GM19099 (cell line): ENCODE measurements around the gene DDB1.
A peak's percentile ranks its signal among the peaks of the same experiment; 100 is the strongest.

ENCODE experiments used
- POLR2A ChIP-seq: IDR thresholded peaks from 3 replicates; pipeline ENCODE4 v1.6.1; 2011; ENCODE audit warnings: low read depth; ENCODE audit not compliant: insufficient read length; ENCODE audit errors: extremely low read depth

Gene DDB1

DNA sequence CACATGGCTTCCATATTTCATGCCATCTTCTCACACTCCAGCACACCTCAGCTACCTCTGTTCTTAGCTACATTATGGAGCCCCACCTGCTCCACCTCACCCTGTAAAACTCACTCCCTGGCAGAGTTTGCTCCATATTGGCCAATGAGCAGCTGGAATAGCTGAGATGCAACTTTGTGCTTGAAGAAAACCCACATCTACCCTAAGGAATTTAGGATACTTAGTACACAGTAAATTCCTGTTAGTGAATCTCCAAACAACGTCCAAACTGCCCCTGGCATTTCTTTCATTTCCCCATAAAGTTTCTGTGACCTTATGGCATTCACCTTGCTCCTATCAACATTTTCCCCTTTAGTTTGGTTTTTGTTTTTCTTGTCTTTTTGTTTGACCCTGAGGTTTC lies 35.6 kb downstream of the DDB1 start:
- TF ChIP-seq POLR2A = no peak

DNA sequence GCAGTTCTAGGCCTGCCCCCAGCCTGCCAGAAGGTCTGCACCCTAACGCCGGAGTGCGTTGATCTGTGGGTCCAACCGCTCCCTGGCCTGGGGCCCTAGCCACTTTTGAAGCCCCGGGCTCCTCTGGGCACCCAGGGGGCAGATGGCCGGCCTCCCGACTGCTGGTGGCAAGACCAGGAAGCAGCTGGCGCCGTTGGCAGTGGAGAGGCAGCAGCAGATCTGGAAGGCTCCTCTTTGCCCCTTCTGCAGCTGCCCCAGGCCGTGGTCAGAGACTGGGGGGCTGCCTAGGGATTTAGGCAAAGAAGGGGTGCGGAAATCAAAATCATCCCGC lies 37.3 kb downstream of the DDB1 start:
- TF ChIP-seq POLR2A = no peak

- TF ChIP-seq POLR2A = peak; percentile 37
Observed at GRCh38 chr11:61294717-61295595, 37.9 kb downstream of the DDB1 start, which contains the start of gene VWCE. VWCE (minus strand) TSS chr11:61295316; CDS start chr11:61295037, 279 bp downstream.

DNA sequence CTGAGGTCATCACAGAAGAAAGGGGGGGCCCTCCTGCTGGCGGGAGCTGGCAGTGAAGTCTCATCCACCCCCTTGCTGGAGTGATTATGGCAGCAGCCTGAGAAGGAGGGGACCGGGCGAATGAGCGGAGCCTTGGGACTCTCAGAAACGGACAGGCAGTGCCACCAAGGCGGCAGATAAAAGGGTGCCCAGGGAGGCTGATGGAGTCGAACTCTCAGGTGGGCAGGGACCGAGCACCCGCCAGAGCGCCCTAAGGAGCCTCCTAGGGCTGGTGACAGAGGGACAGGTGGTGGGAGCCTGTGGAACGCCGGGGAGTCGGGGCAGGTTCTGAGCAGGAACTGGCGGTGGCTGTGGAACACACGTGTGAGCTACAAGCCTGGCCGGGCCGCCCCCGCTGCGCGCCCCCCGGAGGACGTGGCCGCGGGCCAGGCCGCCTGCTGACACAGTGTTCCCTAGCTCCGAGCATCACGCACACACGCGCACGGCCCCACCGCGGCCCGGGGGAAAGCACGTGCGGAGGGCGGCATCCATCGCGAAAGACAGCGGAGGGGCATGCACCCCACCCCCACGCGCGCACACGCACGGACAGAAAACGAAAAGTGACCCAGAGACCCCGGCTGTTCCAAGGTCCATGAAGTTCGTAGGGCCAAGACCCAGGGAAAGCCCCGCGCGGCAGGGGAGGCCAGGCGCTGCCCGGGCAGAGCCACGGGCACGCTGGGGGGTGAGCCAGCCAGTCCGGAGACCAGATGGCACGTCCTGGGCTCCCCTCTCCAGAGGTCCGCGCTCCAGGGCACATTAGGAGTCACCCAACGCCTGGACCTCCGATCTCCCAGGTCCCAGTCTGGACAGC lies 38.8 kb downstream of the DDB1 start:
- TF ChIP-seq POLR2A = no peak

- no peak for TF ChIP-seq POLR2A
Observed at GRCh38 chr11:61292356-61292755, 40.5 kb downstream of the DDB1 start.

- no peak for TF ChIP-seq POLR2A
Observed at GRCh38 chr11:61290905-61291690, 41.8 kb downstream of the DDB1 start.

DNA sequence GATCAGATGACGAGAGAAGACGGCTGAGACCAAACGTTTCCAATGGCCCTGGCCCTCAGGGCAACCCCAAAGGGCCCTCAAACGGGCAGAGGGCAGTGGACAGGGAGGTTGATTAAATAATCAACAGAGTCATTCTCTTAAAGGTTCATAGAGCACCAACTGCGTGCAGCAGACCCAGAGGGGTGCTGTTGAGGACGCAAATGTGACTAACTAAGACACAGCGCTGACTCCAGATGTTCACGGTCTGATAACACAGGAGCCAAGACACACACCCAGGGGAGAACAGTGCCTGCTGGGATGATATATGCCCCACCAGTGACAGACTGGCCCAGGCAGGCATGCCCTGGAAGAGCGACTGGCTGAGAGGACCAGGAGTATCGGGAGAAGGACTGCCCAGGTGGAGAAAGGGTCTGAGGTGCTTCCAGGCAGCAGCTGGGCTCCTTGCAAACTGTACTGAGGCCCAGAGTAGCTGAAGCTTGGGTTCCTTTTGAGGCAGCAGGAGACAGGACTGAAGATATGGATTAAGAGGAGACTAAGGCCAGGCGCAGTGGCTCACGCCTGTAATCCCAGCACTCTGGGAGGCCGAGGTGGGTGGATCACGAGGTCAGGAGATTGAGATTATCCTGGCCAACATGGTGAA lies 45.4 kb downstream of the DDB1 start:
- TF ChIP-seq POLR2A = no peak

- TF ChIP-seq POLR2A = no peak
Observed at GRCh38 chr11:61283613-61284012, 49.3 kb downstream of the DDB1 start.

DNA sequence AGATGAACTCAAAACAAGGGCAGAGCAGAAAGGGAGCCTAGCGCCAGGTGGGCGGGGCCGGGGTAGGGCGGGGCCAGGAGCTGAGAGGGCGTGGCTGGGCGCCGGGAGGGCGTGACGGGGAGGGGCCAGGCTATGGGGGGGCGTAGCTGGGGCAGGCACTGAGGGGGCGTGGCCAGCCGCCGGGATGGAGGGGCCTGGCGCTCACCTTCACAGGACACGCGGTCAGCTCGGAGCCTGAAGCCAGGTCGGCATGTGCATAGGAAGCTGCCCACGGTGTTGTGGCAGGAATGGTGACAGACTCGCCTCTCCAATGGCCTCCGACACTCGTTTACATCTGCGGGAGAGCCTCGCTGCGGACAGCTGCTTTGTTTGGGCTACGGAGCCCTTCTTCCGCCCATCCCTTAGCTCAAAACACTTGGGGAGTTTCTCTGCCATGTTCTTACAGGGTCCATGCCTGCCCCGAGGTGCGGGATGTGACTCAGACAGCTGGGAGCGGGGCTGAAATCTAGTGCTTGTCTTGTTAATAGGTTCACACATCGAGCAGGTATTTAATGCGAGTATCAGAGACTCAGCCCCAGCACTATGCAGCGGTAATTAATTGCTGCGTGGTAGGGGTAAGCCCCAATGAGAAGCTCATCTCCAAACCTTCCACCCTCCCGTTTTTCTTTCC lies 51.2 kb downstream of the DDB1 start:
- no peak for TF ChIP-seq POLR2A

GRCh38 chr11:61280883-61281580 lies 51.9 kb downstream of the DDB1 start:
- TF ChIP-seq POLR2A = no peak

DNA sequence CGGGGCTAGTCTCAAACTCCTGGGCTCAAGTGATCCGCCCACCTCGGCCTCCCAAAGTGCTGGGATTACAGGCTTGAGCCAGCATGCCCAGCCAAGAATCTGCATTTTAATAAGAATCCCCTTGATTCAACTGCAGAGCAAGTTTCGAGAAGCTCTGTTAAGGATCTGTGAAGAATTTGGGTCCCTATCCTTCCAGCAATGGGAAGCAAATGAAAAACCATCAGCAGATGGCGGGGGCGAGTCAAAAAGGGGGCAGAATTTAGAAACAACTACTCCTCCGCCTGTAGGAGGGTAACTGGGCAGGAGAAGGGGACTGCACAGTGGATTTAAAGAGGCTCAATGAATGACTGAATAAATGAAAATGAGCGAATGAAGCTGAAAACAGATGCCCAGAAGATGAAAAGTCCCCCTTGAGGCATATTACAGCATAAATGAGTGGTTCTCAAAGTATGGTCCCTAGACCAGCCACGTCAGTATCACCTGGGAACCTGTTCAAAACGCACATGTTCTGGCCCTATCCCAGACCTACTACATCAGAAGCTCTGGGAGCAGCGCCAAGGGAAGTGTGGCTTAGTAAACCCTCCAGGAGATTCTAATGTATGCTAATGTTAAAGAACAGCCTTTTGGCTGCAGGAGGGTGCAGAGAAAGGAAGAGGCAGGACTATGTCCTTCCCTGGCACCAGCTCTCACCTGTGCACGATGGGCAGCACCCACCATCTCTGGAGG lies 52.8 kb downstream of the DDB1 start:
- TF ChIP-seq POLR2A = no peak

DNA sequence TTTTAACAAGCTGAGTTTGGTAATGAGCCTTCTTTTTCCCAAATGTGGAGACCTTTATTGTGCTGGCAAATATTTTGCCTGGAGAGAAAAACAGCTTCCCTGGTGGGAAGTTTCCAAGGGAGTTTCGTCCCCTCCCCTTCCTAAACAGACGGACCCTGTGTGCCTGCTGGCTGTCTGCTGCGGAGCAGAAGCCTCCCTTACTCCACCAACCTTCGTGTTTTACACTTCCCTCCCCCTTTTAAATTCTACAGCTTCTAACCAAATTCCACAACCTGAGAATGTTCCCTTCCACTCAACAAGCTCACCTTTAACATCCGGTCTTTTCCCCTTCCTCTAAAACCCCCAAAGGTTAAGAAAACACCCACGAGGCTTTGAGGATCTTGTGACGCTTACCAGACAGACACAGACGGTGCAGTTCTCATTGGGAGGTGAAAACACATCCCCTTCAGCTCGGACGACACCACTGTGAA lies 54.9 kb downstream of the DDB1 start:
- TF ChIP-seq POLR2A = no peak
